T-helper 22 cell (primary cell): ENCODE measurements around the gene TMEM217.

Experiments used
- DNase-seq: peaks from one replicate; pipeline ENCODE4 v3.0.0-alpha.2; 2020; ENCODE audit warnings: low read depth

The TMEM217 gene

DNA sequence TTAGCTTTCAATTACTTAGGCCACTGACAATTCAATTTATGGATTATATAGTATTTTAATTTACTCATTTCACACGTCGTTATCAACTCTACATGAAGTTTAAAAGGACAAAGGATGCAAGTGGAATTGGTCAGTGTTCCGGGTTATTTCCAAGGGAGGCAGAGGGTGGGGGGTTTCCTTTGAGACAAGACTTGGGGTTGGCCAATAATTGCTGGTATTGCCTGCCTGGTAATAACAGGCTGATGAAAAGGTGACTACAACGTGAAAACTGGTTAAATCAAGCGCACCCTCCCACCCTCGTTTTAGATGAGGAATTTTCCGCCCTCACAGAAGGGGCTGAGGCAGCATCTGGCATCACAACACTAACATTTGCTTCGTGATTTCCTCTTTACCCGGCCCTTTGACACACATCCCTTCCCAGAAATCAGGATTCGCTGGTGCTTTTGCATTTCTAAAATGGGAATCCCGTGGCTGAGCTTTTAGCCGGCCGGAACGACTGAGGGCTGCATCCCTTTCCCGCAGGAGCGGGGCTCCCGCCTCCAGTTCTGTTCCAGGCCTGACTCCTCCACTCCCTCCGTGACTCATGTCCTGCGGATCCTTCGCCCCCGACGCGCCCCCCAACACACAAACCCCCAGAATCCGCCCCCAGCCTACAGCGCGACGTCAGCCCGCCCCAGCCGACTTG, 89.0 kb downstream of the TMEM217 start:
- DNase-seq = no peak

DNA sequence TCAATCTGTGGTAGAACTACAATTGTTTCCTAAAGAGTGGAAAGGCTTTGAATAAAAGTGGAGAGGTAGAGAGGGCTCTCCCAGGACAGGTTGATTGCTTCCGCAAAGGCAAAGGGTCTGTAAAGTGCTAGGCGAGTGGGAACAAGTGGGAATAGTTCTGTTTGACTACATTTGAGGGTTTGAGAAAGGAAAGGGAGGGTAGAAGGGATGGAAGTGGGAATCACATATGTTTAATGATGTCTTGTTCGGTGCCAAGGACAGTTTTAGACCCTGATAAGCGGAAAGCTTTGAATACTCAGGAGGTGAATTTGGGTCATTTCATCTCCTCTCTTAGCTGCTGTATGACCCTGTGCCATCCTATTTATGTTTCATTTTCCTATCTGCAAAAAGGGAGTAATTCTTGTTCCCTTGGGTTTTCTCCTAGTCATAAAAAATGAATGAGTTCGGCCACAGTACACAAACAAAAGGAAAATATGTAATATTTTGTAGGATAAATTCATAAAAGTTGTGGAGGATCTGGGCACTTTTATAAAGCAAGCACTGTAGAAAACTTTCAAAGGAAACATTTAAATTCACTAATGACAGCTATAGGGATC, 89.7 kb downstream of the TMEM217 start:
- DNase-seq = no peak

DNA sequence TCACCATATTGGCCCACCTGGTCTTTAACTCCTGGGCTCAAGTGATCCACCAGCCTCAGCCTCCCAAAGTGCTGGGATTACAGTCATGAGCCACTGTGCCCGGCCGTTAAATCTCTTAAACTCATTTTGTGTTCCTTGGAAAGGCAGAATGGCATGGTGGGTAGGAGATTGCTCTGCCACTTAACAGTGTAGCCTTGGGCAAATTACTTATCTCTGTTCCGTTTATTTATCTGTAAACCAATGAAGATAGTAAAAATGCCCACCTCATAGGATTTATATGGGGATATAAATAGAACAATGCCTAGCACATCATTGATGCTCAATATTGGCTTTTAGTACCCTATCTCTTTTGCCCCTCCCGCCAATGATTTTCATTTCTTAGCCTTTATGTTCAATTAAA, 95.2 kb downstream of the TMEM217 start:
- no peak for DNase-seq
